ENCODE results near the gene UMPS. TPM values are rescaled to one million over a fixed set of nuclear protein-coding genes. Genes with fewer than 3 reads are reported as not detected.
"Not testable (repeated sequence)": the region's sequence is repeated elsewhere in the genome, so short reads cannot be mapped to it uniquely, and the experiment has no call there.

UMPS gene
- total RNA-seq, 2 donors from 2014 or later: 36.8 to 38.9 TPM

DNA sequence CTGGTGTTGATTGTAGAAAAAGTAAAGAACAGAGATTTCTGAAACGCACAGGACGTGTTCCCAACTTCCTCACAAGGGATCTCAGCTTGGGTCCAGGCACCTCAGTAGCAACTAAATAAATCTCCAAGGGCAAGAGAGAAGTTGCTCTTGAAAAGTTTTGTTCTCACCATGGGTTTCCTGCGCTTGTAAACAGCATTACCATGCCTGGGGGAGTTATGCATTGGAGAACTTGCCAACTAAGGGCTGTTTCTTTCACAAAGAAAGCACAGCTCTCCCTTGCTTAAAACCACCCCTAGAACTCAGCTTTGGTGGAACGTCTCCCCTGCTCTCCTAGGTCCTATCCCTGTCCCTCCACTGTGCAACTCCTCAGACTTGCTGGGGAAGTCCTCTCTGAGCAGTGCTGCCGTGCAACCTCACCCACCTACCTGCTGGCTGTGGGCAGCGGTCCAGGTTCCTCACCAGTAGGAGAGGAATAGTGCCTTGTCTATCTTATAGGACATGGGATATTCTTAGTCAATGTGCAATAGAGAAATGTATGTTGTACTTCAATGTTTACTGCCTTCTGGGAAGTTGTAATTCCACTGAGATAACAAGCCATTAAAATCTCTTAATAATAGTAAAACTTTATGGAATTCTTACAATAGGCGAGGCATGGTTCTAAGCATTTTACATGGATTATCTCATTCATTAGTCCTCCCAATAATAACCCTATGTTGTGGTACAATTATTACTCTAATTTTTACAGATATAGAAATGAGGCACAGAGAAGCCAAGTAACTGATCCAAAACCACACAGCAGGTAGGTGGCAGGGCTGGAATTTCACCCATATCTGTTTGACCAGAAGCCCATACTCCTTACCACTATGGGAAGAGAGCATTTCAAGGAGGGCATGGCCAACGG, 51.5 kb downstream of the UMPS start:
- Mint-ChIP-seq H3K9me3 (no peaks in the 10 kb centered on the region), H3K4me1 (ENCODE audit: low read depth) (peaks cover 10% of the 10 kb centered on the region), H3K27ac (no peak overlapping the region), H3K4me3 (no peak overlapping the region), H3K36me3 (ENCODE audit: insufficient read depth in 2 of 2) (no peaks in the 10 kb centered on the region), H3K27me3 (ENCODE audit: low read depth) (peaks cover 25% of the 10 kb centered on the region)
- no peak for ATAC-seq (replicated peaks in 1 of 2)
- no peak for DNase-seq

DNA sequence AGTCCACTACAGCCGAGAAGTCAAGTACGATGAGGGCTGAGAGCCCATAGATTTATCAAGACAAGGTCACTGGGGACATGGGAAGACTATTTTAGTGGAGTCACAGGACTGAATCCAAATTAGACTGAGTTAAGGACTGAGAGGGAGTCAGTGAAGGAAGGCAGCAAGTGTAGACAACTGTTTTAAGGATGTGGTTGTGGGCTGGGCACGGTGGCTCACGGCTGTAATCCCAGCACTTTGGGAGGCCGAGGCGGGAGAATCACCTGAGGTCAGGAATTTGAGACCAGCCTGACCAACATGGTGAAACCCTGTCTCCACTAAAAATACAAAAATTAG, 52.1 kb downstream of the UMPS start:
- H3K9me3 Mint-ChIP-seq; H3K4me3 Mint-ChIP-seq; H3K27ac Mint-ChIP-seq; H3K36me3 Mint-ChIP-seq (ENCODE audit: insufficient read depth in 2 of 2); ATAC-seq (replicated peaks in 1 of 2); DNase-seq: not testable (repeated sequence)
- H3K4me1 Mint-ChIP-seq (ENCODE audit: low read depth): peaks cover 16% of the 10 kb centered on the region
- peaks cover 25% of the 10 kb centered on the region for H3K27me3 Mint-ChIP-seq (ENCODE audit: low read depth)

DNA sequence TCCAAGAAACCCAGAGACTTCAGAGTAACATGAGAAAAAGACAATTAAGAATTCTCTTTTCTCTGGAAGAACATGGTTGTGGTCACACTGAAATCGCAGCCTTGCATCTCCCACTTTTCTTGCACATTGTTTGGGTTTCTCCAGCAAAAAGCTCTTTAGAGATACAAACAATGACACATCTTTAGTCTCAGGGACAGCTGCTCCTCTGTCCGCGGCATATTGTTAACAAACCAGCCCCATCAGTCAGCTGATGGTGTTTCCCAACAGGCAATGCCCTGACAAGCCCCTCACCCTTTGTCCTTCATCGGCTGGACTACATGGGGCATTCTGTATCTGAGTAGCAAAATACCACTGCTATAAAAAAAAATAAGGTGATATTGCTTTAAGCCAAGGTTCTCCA, 53.4 kb downstream of the UMPS start:
- DNase-seq (no peak), ATAC-seq (replicated peaks in 1 of 2) (no peak)
- Mint-ChIP-seq H3K4me1 (ENCODE audit: low read depth) (peaks cover 16% of the 10 kb centered on the region), H3K27me3 (ENCODE audit: low read depth) (peaks cover 13% of the 10 kb centered on the region), H3K27ac (no peak overlapping the region), H3K4me3 (no peak overlapping the region), H3K36me3 (ENCODE audit: insufficient read depth in 2 of 2) (no peaks in the 10 kb centered on the region), H3K9me3 (no peaks in the 10 kb centered on the region)

DNA sequence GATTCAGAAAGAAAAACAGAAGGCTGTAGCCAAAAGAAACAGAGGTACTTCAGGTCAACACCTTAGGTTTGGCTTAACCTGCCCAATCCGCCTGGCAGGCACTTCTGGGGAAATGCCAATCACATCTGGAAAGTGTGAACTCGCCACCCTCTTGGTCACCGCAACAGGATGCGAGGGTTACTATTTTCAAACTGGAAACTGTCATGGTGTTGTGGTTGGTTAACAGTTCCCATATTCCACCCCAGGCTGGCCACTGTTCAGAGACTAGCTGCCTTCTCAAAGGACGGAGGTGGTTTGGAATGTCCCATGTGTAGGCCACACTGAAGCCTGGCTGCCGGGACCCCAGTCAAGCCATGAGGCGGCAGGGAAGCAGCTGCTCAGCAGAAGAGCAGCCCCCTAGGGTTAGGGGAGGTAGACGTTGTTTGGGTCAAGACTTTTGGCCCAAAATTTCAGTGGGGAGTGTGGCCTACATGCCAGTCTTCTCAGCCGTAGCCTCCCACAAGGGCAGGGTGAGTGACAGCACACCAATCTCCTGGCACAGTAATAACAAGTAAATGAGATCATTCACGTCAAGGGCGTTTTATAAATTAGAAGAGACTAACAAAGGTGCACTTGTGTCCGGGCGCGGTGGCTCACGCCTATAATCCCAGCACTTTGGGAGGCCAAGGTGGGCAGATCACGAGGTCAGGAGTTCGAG, 54.6 kb downstream of the UMPS start:
- H3K4me3 Mint-ChIP-seq: no peak overlapping the region
- H3K4me1 Mint-ChIP-seq (ENCODE audit: low read depth): peaks cover 16% of the 10 kb centered on the region
- no peak for DNase-seq
- peak in 1 of 2 donors; percentile 7 for ATAC-seq (replicated peaks in 1 of 2)
- no peaks in the 10 kb centered on the region for H3K9me3 Mint-ChIP-seq
- no peak overlapping the region for H3K27ac Mint-ChIP-seq
- H3K27me3 Mint-ChIP-seq (ENCODE audit: low read depth): peaks cover 6% of the 10 kb centered on the region
- no peaks in the 10 kb centered on the region for H3K36me3 Mint-ChIP-seq (ENCODE audit: insufficient read depth in 2 of 2)

DNA sequence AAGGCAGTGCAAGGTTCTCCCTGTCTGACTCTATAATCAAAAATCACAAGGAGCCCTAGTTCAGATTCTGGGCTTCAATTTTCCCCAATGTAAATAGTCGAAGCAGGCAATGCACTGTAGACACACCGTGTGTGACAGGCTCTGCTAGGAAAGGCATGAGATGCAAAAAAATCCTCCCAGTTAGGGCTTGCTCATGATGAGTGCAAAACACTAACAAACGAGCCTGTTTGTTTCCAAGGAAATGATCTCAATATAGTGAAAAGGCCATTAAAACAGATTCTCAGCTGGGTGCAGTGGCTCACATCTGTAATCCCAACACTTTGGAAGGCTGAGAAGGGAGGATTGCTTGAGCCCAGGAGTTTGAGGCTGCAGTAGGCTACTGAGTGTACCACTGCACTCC, 55.7 kb downstream of the UMPS start:
- no peak for DNase-seq
- no peak overlapping the region for H3K4me3 Mint-ChIP-seq
- peaks cover 6% of the 10 kb centered on the region for H3K27me3 Mint-ChIP-seq (ENCODE audit: low read depth)
- H3K9me3 Mint-ChIP-seq: no peaks in the 10 kb centered on the region
- H3K36me3 Mint-ChIP-seq (ENCODE audit: insufficient read depth in 2 of 2): no peaks in the 10 kb centered on the region
- peaks cover 9% of the 10 kb centered on the region for H3K4me1 Mint-ChIP-seq (ENCODE audit: low read depth)
- ATAC-seq (replicated peaks in 1 of 2): no peak
- no peak overlapping the region for H3K27ac Mint-ChIP-seq

DNA sequence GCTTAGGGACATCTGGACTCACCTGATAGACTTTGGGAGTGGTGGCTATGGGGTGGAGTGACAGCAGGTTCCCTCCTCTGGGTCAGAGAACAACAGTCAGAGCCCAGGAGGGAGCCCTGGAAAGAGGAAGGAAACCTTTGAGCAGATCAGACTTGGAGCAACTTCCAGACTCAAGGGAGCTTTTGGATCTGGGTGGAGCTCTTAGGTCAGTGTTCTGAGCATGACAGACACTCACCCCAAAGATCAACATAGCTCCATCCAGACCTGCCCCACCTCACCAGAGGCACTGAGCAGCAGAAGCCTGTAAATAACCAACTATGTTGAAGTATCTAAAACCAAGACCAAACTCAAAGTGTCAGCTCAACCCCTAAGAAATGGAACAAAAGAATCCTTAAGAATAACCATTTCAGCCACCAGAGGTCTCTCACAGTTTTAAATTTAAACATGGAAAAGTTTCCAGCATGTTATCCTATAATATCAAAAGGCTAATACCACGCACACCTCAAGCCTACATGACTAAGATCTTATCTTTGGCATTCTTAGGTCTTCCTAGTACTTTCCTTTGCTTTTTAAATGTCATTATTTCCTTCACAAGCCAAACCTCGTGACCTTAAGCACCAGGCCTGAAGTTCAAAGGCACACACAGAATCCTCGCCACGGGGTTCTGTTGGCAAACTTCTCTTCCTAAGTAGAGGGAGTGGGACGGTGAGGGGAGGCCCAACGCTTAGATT, 56.4 kb downstream of the UMPS start:
- ATAC-seq (replicated peaks in 1 of 2) (no peak), DNase-seq (no peak)
- H3K4me3 Mint-ChIP-seq: no peak overlapping the region
- H3K27me3 Mint-ChIP-seq (ENCODE audit: low read depth): peaks cover 8% of the 10 kb centered on the region
- H3K4me1 Mint-ChIP-seq (ENCODE audit: low read depth): peaks cover 11% of the 10 kb centered on the region
- no peaks in the 10 kb centered on the region for H3K36me3 Mint-ChIP-seq (ENCODE audit: insufficient read depth in 2 of 2)
- no peak overlapping the region for H3K27ac Mint-ChIP-seq
- H3K9me3 Mint-ChIP-seq: no peaks in the 10 kb centered on the region

DNA sequence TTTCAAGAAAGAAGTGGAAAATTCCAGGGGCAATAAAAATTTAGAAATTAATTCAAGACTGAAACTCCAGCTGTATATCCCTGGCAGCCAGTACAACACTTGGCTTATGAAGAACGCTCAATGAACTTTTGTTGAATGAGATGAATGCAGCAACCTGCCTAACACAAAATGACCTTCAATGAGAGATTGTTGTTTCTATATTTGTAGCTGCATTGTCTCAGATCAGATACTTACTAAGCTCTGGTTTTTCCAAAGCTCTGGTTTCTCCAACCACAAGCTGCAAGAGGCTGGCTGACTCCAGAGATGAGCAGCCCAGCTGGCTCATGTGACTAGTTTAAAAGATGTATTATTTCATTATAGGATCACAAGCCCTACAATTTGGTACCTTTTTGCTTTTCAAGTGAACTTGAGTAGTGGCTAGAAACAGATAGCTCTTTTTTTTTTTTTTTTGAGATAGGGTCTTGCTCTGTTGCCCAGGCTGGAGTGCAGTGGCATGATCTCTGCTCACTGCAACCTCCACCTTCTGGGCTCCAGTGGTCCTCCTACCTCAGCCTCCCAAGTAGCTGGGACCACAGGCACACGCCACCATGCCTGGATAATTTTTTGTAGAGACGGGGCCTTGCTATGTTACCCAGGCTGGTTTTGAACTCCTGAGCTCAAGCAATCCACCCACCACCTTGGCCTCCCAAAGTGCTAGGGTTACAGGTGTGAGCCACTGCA, 57.4 kb downstream of the UMPS start:
- H3K4me1 Mint-ChIP-seq (ENCODE audit: low read depth): peaks cover 15% of the 10 kb centered on the region
- H3K36me3 Mint-ChIP-seq (ENCODE audit: insufficient read depth in 2 of 2): no peaks in the 10 kb centered on the region
- ATAC-seq (replicated peaks in 1 of 2): no peak
- no peaks in the 10 kb centered on the region for H3K9me3 Mint-ChIP-seq
- H3K4me3 Mint-ChIP-seq: no peak overlapping the region
- H3K27me3 Mint-ChIP-seq (ENCODE audit: low read depth): peaks cover 7% of the 10 kb centered on the region
- no peak overlapping the region for H3K27ac Mint-ChIP-seq
- DNase-seq: no peak

DNA sequence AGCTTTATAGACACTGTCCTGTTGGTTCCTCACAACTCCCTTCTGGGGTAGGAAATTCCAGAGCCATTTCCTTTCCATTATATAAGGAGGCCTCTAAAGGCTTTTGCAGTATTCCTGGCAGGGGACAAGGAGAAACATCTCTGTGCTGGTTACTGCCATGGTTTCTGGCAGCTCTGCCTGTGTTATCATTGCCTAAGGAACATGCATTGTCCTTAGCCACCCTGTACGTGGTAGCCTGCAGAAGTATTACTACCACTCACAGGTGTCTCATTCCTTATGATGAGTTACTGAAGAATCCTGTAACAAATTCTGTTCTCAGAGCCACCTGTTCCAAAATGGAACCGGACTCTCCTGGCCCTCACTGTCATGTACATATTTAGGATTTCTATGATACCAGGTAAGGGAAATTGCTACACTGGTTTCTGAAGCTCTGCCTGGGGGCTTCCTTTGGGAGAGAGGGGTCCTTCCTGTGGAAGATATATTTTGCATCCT, 58.0 kb downstream of the UMPS start:
- H3K36me3 Mint-ChIP-seq (ENCODE audit: insufficient read depth in 2 of 2): no peaks in the 10 kb centered on the region
- no peaks in the 10 kb centered on the region for H3K9me3 Mint-ChIP-seq
- H3K27me3 Mint-ChIP-seq (ENCODE audit: low read depth): peaks cover 7% of the 10 kb centered on the region
- no peak overlapping the region for H3K27ac Mint-ChIP-seq
- H3K4me1 Mint-ChIP-seq (ENCODE audit: low read depth): peaks cover 15% of the 10 kb centered on the region
- no peak overlapping the region for H3K4me3 Mint-ChIP-seq
- DNase-seq (no peak), ATAC-seq (replicated peaks in 1 of 2) (no peak)

DNA sequence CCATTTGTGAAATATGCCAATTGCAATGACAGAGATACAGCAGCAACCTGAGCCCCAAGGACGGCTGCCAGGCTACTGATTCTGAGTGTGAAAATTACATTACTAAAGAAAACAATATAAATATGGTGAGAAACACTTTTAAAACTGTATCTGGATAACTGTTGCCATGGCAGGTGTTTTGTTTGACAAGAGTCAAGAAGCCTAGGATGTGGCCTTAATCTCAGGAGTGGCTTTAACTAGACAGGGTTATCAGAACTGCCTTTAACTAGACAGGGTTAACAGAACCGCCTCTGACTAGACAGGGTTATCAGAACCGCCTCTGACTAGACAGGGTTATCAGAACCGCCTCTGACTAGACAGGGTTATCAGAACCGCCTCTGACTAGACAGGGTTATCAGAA, 58.9 kb downstream of the UMPS start:
- not testable (repeated sequence) for H3K9me3 Mint-ChIP-seq; ATAC-seq (replicated peaks in 1 of 2); H3K36me3 Mint-ChIP-seq (ENCODE audit: insufficient read depth in 2 of 2); H3K27me3 Mint-ChIP-seq (ENCODE audit: low read depth); DNase-seq; H3K4me3 Mint-ChIP-seq; H3K27ac Mint-ChIP-seq
- H3K4me1 Mint-ChIP-seq (ENCODE audit: low read depth): peaks cover 15% of the 10 kb centered on the region

DNA sequence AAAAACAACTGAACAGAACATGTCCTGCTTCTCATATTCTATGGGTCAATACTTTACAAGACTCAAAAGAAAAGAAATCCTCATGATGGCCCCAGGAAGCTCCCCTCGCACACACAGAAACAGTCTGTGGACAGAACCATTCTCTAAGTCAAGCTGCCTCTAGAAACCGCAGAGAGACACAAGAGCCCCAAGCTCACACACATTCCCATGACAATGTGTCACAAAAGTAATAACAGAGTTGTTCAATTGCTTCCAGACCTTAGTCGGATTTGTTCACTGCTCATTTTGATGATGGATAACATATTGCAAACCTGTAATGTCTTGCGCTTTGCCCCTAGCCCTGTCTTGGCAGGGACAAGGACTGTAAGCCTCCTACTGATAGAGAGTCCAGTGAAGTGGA, 60.9 kb downstream of the UMPS start:
- no peaks in the 10 kb centered on the region for H3K36me3 Mint-ChIP-seq (ENCODE audit: insufficient read depth in 2 of 2)
- no peak for ATAC-seq (replicated peaks in 1 of 2)
- DNase-seq: no peak
- H3K4me1 Mint-ChIP-seq (ENCODE audit: low read depth): peaks cover 15% of the 10 kb centered on the region
- no peaks in the 10 kb centered on the region for H3K9me3 Mint-ChIP-seq
- no peak overlapping the region for H3K4me3 Mint-ChIP-seq
- H3K27me3 Mint-ChIP-seq (ENCODE audit: low read depth): peaks cover 7% of the 10 kb centered on the region
- H3K27ac Mint-ChIP-seq: no peak overlapping the region

DNA sequence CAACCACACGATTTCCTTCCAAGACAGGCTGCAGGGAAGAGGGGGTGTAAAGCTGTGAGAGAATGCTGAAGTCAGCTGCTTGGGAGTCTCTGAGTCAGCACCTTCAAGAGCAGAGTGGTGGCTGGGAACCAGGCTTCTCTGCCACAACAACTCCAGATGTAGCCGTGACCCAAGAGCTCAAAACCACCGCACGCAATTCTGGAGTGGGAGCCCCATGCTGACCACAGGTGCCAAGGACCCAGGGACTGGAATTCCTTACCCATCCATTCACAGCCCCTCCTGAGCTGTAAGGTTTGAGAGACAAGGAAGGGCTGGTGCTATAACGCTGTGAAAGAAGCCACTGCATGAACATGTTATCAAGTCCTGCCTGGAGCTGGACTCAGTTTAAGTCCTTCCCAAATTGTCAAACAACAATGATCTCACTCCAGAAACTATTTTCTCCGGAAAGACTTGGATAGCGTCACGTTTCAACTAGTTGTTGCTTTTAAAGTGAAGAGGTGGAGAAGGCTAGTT, 61.4 kb downstream of the UMPS start:
- Mint-ChIP-seq H3K9me3 (no peaks in the 10 kb centered on the region), H3K27ac (no peak overlapping the region), H3K36me3 (ENCODE audit: insufficient read depth in 2 of 2) (no peaks in the 10 kb centered on the region), H3K4me3 (no peak overlapping the region), H3K27me3 (ENCODE audit: low read depth) (peaks cover 7% of the 10 kb centered on the region), H3K4me1 (ENCODE audit: low read depth) (peaks cover 13% of the 10 kb centered on the region)
- no peak for ATAC-seq (replicated peaks in 1 of 2)
- no peak for DNase-seq

DNA sequence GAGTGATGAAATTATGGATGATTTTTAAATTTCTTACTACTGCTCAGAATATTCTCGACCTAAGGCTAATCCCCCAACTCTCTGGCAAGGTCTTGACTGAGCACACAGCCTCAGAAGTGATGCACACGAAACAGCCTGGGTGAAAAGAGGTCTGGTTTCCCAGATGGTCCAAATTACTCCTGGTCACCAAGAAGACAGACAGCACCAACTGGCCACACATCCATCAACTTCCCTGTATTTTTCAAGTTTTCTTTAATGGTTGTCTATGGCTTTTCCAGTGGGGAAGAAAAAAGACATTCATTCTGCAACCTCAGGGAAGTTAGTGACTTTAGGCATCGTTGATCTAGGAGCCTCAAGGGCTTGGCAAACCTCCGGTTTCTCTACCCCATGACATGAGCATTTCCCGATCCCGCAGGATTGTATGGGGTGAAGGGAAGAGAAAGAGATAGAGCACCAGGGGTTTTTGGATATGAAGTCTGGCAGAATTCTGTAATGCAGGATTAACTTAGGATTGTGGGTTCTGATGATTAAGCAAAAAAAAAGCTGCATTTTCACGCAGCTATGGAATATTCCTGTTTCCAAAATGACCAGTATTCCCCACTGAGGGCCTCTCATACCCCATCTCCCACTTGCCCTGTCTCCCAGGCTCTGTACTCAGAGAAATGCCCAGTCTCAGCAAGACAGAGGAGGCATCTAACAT, 62.2 kb downstream of the UMPS start:
- Mint-ChIP-seq H3K36me3 (ENCODE audit: insufficient read depth in 2 of 2) (no peaks in the 10 kb centered on the region), H3K4me3 (no peak overlapping the region), H3K9me3 (no peaks in the 10 kb centered on the region), H3K27ac (no peak overlapping the region), H3K27me3 (ENCODE audit: low read depth) (peaks cover 7% of the 10 kb centered on the region), H3K4me1 (ENCODE audit: low read depth) (peaks cover 6% of the 10 kb centered on the region)
- ATAC-seq (replicated peaks in 1 of 2): no peak
- DNase-seq: no peak
